ENCODE measurements around the gene CCDC17.

Gene CCDC17

DNA sequence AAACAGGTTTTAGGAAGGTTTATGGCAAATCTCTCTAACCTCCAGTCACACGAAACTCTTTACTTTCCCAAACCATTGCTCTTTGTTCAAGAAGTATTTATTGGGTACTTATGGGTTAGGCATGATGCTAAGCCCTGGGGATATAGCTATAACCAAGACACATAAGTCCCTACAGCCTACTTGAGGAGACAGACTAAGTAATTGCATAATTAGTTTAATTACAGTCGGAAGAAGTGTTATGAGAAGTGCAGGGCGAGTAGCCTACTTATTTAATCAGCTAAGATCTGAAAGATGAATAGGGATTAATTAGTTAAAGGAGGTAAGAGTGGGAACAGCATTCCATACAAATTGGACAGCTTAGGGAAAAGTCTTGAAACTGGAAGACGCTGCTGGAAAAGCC, 53.2 kb downstream of the CCDC17 start:
- no peaks in the 10 kb centered on the region for H3K4me1 Mint-ChIP-seq
- peaks cover 6% of the 10 kb centered on the region for H3K36me3 Mint-ChIP-seq
- no peaks in the 10 kb centered on the region for H3K27me3 Mint-ChIP-seq
- no peak overlapping the region for H3K4me3 Mint-ChIP-seq
- H3K27ac Mint-ChIP-seq: no peak overlapping the region
- H3K9me3 Mint-ChIP-seq: no peaks in the 10 kb centered on the region

Data from activated naive CD4-positive, alpha-beta T cell treated with anti-CD3 and anti-CD28 coated beads, Interleukin-2, amount 50 U/mL, for 24 hours (primary cell).